Measurements from ENCODE around the gene MASP1. TPM values are rescaled to one million over a fixed set of nuclear protein-coding genes. Genes with fewer than 3 reads are reported as not detected.

Gene MASP1
- total RNA-seq, 1 donor, result under 0.01 TPM

DNA sequence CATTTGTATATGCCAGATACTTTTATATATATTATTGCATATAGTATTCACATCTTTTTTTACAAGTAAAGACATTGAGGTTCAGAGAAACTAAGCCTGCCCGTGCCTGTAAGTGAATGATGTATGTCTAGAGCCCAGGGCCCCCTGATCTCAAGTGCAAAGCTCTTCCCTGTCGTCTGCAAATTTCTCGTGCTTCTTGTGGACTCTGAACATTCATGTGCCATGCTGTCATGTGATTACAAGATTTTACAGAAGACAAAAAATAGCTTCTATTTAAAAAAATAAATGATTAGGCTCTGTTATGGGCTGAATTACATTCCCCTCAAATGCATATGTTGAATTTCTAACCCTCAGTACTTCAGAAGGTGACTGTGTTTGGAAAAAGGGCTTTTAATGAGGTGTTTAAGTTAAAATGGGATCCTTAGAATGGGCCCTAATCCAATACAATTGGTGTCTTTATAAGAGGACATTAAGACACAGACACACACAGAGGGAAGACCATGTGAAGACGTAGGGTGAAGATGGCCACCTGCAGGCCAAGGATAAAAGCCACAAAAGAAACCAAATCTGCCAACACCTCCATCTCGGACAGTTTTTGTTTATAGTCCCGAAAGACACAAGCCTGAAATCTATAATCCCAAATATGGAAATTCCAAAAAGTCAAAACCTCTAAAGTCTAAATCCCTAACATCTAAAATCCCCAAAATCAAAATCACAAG lies 3.9 kb upstream of the MASP1 start:
- DNase-seq (ENCODE audit: low read depth in 2 of 3, low spot score in 2 of 3), result no peak

DNA sequence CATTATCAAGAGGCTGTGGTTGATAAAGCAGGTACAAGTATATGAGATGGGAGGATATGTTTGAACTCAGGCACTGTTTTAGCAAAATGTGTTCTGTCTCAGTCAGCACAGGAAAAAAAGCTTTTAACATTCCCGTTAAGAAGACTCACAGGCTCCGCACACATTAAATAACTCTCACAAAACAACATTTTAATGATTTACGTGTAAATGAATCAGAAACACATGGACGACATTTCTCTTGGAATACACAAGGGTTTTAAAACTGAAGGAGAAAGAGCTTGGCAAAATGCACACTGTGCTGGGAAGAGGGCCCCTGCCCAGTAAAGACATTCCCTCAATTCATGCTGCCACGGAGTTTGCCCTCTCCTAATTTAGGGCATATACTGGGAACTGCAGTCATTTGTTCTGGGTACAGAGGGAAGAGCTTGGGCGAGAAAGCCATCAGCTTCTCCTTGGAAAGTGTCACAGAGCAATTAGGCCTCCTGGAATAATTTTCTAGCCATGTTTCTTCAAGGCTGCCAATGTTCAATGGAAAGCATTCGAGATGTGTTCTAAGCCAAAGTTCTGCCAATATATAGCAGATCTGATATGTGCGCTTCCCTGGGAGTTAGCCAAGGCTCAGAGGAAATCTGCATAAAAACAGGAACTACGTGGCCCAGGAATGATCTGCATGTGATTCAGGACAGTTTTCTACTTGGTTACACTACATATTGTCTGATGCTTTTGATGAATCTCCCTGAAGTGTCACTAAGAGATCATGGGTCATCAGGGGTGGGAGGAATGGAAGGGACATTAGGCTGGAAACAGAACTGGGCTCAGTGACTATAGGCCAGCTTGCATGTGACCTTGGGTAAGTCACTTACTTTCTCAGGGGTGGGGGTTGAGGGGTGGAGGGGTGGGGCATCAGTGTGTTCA lies 2.2 kb upstream of the MASP1 start:
- DNase-seq (ENCODE audit: low read depth in 2 of 3, low spot score in 2 of 3), result no peak

DNA sequence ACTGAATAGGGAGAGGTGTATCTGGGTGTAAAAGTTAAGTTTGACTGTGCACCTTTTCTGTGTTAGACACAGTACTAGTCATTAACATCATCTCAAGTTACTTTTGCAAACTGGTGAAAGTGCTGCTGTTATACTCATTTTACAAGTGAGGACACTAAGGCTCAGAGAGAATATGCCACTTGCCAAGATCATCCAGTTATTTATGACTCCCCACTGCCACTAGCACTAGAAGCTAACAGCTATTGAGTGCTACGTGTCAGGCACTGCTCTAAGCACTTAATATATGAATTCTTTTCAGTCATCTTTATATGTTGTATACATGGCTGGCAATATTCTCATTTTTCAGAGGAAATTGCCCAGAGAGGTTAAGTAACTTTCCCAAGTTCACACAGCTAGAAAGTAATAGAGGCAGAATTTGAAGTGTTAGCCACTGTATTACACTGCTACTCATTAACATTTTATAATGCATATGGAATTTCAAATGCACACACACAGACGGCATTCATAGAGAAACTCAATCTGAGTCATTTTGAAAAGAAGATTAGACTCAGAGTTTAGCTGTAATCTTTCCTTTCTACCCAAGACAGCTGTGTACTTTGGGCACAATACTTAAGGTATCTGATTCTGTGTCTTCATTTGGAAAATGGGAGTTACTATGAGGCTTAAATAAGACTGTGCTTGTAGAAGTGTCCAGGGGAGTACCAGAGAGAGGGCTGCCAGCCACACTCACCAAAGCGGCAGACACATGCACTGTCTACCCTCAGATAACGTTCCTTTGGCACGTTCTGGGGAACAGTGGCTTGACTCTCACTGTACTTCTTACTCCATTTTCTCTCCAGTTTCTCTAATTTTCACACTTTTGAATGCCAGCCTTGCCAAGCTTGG lies 1.3 kb upstream of the MASP1 start:
- no peak for DNase-seq (ENCODE audit: low read depth in 2 of 3, low spot score in 2 of 3)

DNA sequence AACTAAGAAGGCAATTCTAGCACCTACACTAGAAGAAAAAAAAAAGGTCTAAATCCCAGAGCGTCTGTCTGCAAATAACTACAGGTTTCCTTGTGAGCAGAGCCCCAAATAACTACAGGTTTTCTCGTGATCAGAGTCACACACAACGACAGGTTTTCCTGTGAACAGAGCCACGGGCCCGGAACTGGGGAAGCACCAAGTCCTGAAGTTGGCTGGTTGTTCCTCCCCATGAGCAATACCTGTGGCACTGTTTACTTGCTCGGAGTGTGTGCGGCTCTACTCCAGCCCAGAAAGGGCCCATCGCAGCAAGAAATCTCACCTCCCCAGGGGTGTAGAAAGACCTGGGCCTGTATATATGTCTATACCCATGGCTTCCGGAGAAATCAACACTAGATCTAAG lies 644 bp upstream of the MASP1 start:
- DNase-seq (ENCODE audit: low read depth in 2 of 3, low spot score in 2 of 3), result no peak

DNA sequence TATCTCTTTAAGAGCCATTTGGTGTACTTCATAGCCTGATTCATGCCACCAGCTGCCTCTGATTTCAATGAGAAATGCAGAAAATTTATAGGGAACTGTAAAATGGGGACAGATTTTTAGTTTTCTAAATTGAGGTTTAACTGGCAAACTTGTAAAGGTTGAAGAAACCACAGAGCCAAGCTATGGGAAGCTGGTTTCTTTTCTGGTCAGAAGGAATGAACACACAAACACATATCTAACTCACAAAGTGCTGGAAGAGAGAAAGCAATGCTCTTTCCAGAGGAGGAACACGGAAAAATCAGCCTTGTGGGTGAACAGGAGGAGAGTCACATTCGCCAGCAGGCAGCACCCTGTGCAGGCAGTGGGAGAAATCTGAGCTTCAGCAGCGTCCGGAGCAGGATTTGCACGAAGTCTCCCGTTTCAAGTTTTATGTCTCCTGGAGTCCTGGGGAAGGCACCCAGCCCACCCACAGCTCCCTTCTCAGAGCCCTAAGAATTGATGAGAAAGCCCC lies 481 bp downstream of the MASP1 start:
- no peak for DNase-seq (ENCODE audit: low read depth in 2 of 3, low spot score in 2 of 3)

DNA sequence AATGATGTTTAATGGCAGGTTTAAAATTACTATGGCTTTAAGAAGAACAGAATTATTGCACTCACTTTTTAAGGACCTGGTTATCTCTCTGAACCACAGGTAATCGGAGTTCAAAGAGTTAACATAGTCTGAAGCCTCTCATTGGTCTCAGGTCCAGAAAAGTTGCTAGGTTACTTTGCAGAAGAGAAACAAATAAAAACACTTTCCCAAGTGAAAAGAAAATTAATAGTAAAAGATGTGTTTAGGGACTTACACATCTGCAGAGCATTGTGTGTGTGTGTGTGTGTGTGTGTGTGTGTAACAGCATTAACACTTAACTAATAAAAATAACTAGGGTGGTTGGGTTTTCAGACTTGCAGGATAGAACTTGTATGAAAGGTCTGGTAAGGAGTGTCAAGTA lies 1.0 kb downstream of the MASP1 start:
- no peak for DNase-seq (ENCODE audit: low read depth in 2 of 3, low spot score in 2 of 3)

DNA sequence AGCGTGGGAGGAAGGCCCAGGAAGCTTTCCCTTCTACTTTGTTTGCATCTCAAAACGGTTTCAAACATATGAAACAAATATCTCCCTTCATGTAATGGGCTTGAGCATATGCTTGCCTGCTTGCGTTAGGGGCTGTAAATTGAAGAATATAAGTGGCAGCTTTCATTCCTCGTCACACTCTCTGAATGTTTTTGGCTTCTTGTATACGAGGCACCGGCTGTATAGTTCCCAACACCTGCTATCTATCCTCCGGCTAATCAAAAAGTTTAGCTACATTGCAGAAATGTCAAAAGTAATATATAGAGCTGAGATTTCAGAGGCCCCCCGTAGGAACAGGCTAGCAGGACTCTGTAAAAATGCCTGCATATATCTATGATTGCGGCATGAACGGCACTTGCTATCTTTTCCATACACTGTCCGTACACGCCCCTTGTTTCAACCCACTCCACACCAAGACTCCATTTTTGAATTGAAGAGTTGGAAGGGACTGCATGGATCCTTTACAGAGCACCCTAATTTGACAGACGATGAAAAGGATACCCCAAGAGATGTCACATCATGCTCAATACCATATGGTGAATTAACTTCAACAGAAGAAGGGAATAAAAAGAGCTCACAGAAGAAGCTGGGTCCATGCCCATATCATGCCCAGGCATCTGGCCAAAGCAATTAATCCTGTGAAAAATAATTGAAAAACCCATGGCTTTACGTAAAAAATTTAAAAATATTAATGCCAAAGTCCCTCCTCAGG lies 2.5 kb downstream of the MASP1 start:
- no peak for DNase-seq (ENCODE audit: low read depth in 2 of 3, low spot score in 2 of 3)

DNA sequence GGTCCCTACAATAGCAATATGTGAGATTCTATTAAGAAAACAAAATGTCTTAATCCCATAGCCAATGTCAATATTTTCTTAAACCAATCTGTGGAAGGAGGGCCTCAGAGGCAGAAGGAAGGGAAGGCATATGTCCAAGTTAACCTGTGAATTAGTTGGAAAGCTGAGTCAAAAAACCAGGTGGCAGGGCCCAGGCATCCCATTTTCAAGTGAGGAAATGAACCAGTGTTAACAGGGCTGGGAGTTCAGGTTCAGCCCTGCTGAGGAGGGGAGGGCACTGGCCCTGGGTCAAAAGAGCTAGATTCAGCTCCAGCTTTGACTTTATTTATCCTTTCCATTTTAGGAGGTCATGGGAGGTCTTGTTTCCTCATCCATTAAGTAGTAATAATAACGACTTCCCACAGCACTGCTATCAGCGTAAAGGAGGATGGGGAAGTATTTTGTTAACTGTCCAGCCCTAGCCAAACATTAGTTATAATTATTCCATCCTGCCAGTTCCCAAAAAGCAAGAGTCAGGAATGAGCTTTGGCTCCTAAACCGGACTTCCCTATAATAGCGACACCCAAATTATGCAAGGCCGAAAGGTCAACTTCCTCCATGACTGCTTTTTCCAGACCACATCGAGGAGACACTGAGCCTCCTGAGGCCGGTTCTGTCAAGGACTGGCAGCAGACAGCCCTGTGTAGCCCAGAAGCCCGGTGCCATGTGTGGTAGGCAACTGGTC lies 3.2 kb downstream of the MASP1 start:
- no peak for DNase-seq (ENCODE audit: low read depth in 2 of 3, low spot score in 2 of 3)

DNA sequence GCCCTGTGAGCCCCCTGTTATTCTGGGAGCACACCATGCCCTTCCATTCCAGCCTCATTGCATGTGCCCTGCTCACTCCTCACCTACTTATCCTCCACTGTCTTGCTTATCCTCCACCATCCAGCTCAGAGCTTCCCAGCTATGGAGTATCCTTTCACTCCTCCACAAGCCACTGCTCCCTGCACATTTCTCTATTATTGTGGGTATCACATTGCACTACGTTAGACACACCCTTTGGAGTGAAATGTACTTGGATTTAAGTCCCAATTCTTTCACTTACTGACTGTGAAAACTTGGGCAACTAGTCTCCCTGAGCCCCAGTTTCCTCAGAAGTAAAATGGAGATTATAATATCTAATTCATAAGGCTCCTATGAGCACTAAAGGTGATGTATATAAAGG lies 4.3 kb downstream of the MASP1 start:
- DNase-seq (ENCODE audit: low read depth in 2 of 3, low spot score in 2 of 3), result no peak

DNA sequence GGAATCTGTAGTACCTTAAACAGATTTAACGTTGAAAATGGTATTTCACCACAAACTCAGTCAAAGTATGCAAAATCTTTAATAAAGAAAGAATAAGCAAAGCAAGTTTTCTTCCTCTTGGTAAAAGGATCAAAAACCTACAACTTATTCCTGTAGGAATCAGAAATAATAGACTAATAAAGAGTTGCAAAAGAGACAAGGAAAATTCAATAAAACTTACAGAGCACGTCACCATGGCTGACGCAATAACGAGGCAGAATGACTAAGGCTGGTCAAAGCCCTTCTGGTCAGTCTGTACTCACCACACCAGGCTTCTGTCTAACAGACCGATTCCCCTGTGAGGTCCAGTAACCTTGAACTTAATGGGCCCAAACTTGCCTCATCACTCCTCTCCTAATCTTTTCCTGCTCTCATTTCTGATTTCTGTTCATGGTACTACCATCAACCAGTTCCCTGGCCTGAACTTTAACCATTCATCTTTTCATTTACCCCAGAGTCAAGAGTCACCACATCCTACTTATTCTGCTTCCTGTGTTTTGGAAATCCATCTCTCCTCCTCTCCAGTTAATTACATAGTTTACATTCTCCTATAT lies 5.0 kb downstream of the MASP1 start:
- no peak for DNase-seq (ENCODE audit: low read depth in 2 of 3, low spot score in 2 of 3)

DNA sequence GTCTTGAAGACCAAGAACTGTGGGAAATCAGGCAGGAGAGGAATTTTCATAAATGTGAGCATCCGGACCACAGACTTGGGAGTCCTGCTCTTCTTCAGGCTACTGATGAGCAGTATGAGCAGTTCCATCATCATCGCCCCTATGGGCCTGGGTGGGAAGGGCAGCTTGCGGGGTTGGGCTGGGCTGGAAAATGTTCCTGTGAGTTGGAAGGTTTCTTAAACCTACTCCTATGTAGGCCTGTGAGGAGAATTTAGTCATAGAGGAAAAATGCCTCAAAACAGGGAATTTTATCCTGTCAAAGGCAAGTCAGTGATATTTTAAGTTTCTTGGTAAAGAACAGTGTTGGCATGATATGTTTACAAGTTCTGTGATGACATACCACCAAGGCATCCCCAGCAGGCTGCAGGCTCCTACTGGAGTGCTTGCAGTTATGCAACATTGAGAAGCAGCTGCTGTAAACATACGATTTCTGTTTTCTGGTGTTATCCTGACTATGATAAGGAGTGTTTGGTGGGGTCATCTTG lies 10.3 kb downstream of the MASP1 start:
- no peak for DNase-seq (ENCODE audit: low read depth in 2 of 3, low spot score in 2 of 3)

DNA sequence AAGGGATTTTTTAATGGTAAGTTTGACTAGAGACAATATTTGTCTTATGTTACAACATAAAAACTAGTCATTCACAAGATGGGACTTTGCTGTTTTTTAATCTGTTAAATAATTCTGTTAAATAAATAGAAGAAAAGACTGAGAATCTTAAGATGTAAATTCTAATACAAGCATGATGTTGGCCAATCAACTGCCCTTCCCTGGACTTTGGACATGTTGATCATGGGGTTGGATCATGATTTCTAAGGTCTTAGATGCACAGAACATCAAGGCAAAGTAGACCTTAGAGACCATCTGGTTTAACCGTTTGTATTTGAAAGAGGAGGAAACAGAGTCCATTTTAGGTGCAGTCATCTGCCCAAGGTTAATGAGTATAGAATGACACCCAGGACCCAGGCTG lies 10.9 kb downstream of the MASP1 start:
- DNase-seq (ENCODE audit: low read depth in 2 of 3, low spot score in 2 of 3), result no peak

DNA sequence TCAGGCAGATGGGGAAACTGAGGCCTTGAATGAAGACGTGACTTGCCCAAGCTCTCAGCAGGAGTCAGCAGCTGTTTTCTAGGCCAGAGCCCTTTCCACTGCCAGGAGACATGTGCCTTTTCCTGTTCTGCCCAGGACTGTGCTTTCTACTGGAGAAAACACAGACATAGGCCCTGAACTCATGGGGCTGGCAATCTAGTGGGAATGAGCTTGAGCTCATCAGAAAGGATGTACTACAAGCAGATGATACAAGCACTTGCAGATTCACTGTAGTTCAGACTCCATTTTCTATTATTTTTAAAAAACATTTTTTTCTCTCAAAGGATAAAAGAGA lies 14.4 kb downstream of the MASP1 start:
- DNase-seq (ENCODE audit: low read depth in 2 of 3, low spot score in 2 of 3), result no peak

DNA sequence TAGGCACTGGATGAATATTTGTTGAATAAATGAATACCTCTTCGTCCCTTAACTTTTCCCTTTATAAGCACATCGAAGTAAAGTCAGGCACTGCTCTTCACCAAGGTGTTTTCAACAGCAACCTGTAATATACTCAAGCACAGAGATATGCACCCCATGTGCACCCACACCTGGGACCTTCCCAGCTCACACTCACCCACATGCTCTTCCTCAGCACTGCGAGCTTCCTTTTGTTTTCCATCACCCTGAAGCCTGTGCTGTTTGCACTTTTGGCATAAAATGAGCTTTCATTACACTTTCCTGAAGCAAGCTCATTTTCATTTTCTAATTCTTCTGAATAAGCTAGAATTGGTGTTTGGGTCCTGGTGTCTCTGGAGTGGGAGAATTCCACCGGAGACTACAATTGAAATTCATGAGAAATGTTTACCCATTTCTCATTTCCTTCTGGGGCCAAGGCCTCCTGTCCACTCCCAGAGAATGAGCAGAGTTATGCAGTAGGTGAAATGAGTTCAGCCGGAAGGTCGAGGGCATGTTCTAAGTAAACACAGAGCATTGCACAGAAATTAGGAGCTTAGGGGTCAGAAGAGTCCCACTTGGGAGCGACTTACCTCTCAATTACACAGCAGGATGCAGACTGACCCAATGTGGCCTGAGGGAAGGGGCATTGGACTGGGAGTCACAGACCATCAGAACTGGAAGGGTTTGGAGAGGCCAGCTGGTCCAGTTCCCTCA lies 15.0 kb downstream of the MASP1 start:
- DNase-seq (ENCODE audit: low read depth in 2 of 3, low spot score in 2 of 3), result no peak

DNA sequence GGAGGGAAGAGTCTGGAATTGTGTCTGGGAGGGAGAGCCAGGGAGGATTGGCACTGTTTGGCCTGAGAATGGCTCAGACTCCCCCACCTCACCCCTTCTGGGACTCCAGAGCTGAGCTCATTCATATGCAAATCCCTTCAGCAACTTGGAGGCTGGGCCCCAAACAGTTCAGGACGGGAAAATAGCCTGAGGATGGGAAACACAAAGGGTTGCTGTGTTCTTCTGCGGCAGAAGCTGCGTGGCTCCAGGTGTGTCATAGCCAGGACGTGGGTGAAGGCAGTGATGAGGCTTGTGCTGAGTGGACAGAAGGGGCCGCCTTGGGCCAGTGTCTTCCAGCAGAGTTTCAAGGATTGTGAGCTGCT lies 16.6 kb downstream of the MASP1 start:
- DNase-seq (ENCODE audit: low read depth in 2 of 3, low spot score in 2 of 3), result no peak

DNA sequence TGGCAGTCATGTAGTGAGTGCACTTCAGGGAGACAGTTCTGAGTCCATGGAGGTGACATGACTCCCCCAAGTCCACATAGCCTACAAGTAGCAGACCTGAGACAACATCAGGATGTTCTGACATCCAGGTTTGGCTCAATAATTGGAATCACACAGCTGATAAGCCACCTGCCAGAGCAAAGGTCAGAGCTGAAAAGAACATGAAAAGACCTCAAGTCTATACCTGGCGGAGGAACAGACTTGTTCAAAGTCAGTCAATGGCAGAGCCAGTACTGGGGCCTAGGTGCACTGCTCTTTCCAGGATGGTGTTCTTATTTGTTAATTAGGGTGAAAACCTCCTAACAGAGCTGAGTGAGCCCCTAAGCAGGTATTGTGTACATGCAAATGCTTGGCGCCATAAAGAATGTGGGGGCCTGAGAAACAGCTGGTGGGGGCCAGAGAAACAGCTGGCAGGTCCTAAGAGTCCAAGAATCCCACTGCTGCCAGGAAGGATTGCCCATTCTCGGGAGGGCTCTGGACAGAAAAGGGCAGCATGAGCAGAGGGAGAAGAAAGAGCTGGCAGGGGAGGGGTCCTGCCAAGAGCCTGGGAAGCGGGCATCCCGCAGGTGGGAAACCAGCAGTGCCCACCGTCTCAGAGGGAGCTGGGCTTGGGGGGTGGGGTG lies 17.1 kb downstream of the MASP1 start:
- no peak for DNase-seq (ENCODE audit: low read depth in 2 of 3, low spot score in 2 of 3)

DNA sequence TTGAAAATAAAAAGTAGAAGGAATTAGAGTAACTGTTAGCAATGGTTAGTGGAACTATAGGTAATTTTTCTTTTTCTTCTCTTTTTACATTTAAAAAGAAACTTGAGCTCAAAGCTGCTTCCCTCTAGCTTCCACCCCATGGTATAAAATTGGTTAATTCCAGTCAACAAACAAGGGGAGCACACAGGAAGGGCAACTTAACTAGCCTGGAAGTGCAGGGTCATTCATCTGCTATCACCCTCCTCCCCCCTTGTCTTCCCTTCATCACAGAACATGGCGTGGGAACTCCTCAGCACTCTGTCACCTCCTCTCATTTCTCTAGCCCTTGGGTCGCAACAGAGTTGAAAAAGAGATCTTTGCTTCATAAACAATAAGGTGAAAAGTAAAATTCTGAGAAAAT lies 20.0 kb downstream of the MASP1 start:
- no peak for DNase-seq (ENCODE audit: low read depth in 2 of 3, low spot score in 2 of 3)

DNA sequence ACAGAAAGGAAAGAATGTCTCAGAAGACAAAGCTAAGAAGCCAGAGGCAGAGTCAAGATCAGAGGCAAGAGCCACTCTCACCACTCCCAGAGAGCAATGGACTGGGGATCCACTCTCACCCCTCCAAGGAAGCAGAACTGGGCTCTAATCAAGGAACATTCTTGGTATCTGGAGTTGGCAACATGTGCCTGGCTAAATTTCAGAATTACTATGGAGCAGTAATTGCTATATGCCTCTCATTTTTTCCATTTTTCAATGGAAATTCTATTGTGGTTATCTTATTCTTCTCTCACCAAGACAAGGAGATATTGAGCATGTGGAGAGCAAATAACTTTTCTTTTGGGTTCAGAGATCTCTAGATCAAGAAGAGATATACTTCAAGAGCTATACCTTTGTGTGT lies 22.1 kb downstream of the MASP1 start:
- no peak for DNase-seq (ENCODE audit: low read depth in 2 of 3, low spot score in 2 of 3)

Data from hematopoietic multipotent progenitor cell (in vitro differentiated cells).